GM12891 (cell line): ENCODE data around the gene PCBP3.
A peak's percentile ranks its signal among the peaks of the same experiment; 100 is the strongest.
"Not testable (repeated sequence)": the region's sequence is repeated elsewhere in the genome, so short reads cannot be mapped to it uniquely, and the experiment has no call there.

ENCODE experiments used
- DNase-seq: peaks from one replicate; pipeline ENCODE4 v3.0.0; 2011; ENCODE audit warnings: low spot score; ENCODE audit not compliant: insufficient read length
- FAIRE-seq: peaks from 2 replicates; lab custom pipeline; 2011; peaks lifted over from hg19 to GRCh38; lab: Jason Lieb, UNC
- PAX5 ChIP-seq: IDR thresholded peaks from 2 replicates; pipeline ENCODE4 v1.6.1; 2011; ENCODE audit warnings: low read length, moderate library complexity, mild to moderate bottlenecking; ENCODE audit not compliant: insufficient read depth, severe bottlenecking
- POLR2A ChIP-seq: IDR thresholded peaks from 2 replicates; pipeline ENCODE4 v1.6.1; 2011; ENCODE audit warnings: low read depth, low read length, control low read depth
- POLR2AphosphoS5 ChIP-seq: IDR thresholded peaks from 2 replicates; pipeline ENCODE4 v1.6.1; 2011; ENCODE audit warnings: low read depth, low read length, control low read depth
- POU2F2 ChIP-seq: IDR thresholded peaks from 2 replicates; pipeline ENCODE4 v1.6.1; 2011; ENCODE audit warnings: low read depth, mild to moderate bottlenecking, control low read depth, low read length, moderate library complexity
- SPI1 ChIP-seq: IDR thresholded peaks from 2 replicates; pipeline ENCODE4 v1.6.1; 2011; ENCODE audit warnings: low read depth, low read length, control low read depth
- TAF1 ChIP-seq: IDR thresholded peaks from 2 replicates; pipeline ENCODE4 v1.6.1; 2011; ENCODE audit warnings: low read depth, low read length, control low read depth

Gene PCBP3

DNA sequence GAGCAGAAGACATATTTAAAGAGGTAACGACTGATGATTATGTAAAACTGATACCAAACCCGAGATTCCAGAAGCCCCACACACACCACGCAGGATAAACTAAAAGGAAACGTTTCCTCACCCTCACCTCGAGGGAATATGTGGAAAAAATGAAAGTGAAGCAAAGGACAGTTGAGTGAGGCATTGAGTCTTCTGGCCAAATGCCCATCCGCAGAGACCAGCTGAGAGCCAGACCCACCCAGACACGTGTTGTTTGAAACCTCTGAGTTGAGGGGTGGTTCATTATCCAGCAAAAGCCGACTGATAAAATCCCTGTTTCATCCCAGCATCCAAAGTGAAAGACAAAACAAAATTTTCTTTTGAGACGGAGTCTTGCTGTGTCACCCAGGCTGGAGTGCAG lies 29.6 kb upstream of the PCBP3 start:
- no peak for DNase-seq
- TF ChIP-seq POLR2AphosphoS5 (no peak), SPI1 (no peak), POLR2A (no peak), PAX5 (no peak), POU2F2 (no peak), TAF1 (no peak)
- no peak for FAIRE-seq

DNA sequence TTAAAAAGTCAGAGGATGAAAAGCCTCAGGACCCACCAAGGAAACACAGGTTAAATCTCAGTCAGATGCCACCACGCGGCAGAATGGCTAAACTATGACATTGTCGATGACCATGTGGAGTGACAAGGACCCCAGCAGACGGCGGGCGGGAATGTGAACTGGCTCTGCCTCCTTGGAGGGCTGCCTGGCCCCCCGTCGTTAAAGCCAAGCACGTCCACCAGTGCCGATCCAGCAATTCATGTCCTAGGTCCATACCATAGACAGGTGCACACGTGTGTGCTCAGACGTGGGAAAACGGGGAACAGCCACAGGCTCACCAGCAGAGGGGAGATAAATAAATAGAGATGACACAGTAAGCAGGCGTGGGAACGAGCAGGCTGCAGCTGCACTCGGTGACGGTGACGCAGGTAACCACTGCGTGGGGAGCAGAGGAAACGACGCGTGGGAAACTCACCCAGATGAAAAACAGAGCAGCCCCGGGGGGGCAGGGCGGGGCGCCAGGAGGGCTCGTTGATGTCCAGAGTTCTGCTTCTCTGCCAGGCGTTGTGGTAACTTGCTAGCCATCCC lies 28.3 kb upstream of the PCBP3 start:
- peak; percentile 91 for FAIRE-seq
- TF ChIP-seq TAF1 (no peak), POLR2AphosphoS5 (no peak), POLR2A (no peak), POU2F2 (no peak), SPI1 (no peak), PAX5 (no peak)
- peak; percentile 62 for DNase-seq

DNA sequence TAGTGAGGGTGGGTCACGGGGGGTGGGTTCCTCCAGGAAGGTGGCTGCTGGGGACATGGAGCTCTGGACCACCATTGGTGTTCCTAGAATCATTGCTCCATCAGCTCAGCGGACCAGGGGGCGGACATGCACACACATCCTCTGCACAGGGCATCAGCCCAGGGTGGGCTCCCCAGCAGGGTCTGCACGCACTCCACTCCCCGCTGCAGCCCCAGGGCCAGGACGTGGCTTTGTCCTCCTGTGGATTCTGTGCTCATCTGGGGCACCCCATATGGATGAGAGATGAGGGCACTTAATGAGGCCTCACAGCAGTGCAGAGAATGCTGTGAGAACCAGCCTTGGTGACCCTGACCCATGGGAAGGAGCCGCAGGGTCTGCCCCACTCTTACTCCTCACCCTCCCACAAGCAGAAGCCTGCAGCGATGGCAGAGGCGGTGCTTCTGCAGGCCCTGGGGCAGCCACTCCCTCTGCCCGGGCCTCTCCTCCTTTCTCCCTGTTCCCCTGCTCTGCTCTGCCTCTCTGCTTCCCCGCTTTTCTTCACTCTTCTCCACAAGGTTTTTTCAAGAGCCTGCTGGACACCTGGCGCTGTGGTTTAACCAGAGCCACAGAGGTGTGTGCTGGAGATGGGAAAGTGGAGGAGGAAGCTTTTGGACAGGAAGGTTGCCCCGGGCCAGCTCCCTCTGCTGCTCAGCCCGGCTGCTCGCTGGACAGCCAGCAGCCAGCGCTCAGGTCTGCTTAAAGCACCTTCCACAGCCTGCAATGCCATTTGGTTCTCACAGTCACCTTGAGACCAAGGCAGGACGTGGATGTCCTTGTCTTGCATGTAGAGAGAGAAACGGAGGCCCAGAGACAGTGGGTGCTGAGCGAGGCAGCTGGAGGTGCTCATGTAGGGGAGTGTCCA lies 26.3 kb upstream of the PCBP3 start:
- TF ChIP-seq SPI1 (no peak), POLR2A (no peak), TAF1 (no peak), POLR2AphosphoS5 (no peak), PAX5 (no peak), POU2F2 (no peak)
- FAIRE-seq = peak; percentile 31
- no peak for DNase-seq

DNA sequence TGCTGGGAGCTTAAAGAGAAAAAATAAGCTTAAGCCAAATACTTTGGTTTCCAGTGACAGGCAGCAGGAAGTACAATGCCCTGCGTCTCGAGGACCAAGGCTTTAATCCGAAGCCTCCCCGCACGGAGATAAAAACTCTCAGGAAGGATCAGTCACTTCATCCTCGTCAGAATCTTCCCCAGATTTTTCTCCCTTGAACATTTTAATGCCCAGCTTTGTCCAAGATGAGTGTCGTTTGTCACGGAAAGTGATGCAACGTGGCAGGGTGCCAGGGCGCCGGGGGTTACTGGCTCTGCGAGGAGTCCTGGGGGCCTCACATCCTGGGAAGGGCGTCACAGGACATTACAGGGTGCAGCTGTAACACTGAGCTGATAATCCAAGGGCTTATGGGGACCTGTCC lies 25.2 kb upstream of the PCBP3 start:
- no peak for FAIRE-seq
- DNase-seq = no peak
- TF ChIP-seq TAF1 (no peak), POLR2A (no peak), POU2F2 (no peak), SPI1 (no peak), PAX5 (no peak), POLR2AphosphoS5 (no peak)

DNA sequence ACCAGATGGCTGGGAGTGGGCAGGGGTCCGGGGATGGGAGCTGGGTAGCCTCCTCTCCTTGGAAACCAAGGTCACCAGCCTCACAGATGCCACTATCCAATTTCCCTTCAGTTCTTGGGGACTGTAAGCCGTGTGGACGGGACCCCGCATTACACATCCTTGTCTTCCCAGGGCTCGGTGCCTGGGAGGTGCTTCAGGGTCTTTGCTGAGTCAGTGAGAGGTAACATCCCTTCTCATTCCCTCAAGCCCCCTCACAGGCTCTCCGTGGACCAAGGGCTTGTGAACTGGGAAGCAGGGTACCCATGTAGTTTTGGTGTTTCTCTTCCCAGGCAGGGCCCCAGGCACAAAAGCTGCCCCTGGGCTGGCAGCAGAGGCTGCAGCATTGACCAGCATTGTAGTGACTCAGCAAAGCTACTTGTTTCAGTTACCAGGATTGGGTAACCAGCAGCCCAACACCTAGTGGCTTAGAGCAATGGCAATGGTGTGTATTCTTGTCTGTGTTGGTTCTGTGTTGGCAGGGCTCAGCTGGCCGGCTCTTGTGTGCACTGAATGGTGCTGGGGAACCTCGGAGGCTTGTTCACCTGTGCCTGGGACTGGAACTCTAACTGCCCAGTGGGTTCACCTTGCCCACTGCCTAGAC lies 24.6 kb upstream of the PCBP3 start:
- DNase-seq = no peak
- TF ChIP-seq TAF1 (no peak), SPI1 (no peak), POLR2AphosphoS5 (no peak), PAX5 (no peak), POLR2A (no peak), POU2F2 (no peak)
- FAIRE-seq = no peak

DNA sequence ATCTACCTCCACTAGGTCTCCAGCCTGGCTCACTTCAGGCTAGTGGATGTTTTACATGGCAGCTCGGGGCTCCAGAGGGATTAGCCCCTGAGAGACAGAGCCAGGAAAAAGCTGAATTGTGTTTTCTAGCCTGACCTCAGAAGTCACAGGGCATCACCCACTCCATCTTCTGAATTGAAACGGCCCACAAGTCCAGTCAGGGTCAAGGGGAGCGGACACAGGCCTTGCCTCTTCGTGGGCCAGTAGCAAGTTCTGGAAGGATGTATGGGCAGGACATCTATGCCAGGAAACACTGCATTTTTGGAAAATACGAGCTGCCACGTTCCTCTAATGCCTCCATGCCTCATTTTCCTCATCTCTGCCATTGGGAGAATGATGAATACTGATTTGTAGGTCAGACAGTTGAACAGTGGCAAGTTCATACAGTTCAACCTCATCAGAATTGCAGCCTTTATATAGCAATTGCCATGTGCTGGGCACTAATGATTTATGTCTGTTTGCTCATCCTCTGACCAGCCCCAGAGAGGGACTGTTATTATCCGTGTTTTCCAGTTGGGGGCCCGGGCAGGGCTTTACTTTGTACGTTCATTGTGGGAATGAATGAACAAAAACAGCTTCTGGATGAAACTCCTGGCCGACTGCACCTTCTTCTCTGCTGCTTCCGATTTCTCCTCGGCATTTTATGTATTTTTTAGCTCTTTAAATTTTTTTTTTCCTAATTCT lies 23.2 kb upstream of the PCBP3 start:
- peak; percentile 47 for FAIRE-seq
- TF ChIP-seq POLR2A (no peak), SPI1 (no peak), PAX5 (no peak)
- DNase-seq = no peak

DNA sequence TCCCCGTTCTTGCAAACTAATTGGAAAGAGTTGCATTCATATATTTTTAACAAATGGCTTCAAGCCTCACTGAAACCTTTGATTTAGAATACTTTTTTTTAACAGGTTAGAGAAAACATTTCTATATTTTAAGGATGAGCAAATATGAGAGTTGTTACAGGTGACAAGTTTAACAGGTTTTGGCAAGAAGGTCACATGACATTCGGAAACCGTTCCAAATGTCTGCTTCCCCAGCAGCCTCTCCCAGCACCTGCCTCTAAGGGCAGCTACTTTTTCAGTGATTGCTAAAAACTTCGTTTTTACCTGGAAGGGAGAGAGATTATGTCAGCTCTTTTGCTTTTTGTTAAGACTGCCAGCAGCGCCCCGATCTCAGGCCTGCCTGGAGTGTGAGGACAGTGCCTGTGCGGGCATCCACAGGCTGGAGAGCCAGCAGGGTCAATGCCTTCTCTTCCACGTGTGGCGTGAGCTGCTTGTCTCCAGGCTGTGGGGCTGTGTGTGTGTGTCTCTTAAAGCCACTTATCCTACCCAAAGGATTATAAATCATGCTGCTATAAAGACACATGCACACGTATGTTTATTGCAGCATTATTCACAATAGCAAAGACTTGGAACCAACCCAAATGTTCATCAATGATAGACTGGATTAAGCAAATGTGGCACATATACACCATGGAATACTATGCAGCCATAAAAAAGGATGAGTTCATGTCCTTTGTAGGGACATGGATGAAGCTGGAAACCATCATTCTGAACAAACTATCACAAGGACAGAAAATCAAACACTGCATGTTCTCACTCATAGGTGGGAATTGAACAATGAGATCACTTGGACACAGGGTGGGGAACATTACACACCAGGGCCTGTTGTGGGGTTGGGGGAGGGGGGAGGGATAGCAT lies 21.8 kb upstream of the PCBP3 start:
- not testable (repeated sequence) for FAIRE-seq, DNase-seq

DNA sequence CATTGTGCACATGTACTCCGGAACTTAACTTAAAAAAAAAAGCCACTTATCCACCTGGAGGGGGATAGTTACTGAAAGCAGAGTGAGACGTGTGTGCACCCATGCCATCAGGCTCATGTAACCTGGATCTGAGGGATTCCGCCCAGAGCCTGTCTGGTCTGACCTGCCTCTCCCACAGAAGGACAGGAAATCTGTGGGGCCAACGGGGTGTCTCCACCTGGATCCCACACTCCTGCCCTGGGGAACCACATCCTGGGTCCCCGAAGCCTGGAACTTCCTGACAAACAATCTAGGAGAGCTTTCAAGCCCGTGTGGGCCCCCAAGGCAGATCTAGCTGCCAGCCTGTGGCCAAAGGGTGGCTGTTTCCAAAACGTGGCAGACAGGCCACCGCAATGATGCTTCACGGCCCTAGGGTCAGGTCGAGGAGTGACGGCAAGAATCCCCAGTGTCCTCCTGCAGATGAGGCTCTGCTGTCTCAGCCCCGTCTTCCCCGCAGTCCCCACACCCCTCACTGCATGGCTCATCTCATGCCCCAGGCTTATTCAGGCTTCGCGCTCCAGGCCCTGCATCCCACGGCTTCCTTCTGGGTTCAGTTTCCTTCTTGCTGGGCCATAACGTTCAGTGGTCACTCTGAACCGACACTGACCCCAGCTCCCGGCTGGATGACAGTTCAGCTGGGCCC lies 21.0 kb upstream of the PCBP3 start:
- FAIRE-seq (no peak), DNase-seq (no peak)
- TF ChIP-seq POLR2AphosphoS5 = no peak
- no peak for TF ChIP-seq POLR2A
- no peak for TF ChIP-seq POU2F2
- TF ChIP-seq SPI1 = no peak
- TF ChIP-seq TAF1 = no peak
- no peak for TF ChIP-seq PAX5
